Liver (tissue), 9 donors: ENCODE measurements around the gene UNC93B1. TPM values are rescaled to one million over a fixed set of nuclear protein-coding genes. Genes with fewer than 3 reads are reported as not detected.

Experiments used
- DNase-seq: peaks from one replicate; pipeline ENCODE4 v3.0.0-alpha.2; 2017; ENCODE audit warnings: low spot score
- H3K27ac ChIP-seq, 2 donors: one replicate each; pipeline ENCODE4 v1.7.0; 2013; ENCODE audit warnings: inconsistent platforms in 2 of 2, low read length in 2 of 2, control low read depth in 1 of 2, low read depth in 1 of 2, mild to moderate bottlenecking in 1 of 2
- H3K27me3 ChIP-seq, 4 donors: one replicate each; pipeline versions ENCODE4 v1.6.1 to v1.7.0; 2013; ENCODE audit warnings: low read length in 3 of 4, inconsistent platforms in 1 of 4, mild to moderate bottlenecking in 1 of 4, moderate library complexity in 1 of 4; ENCODE audit not compliant: control insufficient read depth in 4 of 4, insufficient read depth in 4 of 4
- H3K36me3 ChIP-seq, 4 donors: one replicate each; pipeline versions ENCODE4 v1.6.1 to v1.7.0; 2013; ENCODE audit warnings: low read length in 3 of 4, mild to moderate bottlenecking in 3 of 4, low read depth in 1 of 4, moderate library complexity in 1 of 4; ENCODE audit not compliant: control insufficient read depth in 4 of 4, insufficient read depth in 3 of 4
- H3K4me1 ChIP-seq, 4 donors: one replicate each; pipeline versions ENCODE4 v1.6.1 to v1.7.0; 2013; ENCODE audit warnings: low read length in 3 of 4, mild to moderate bottlenecking in 3 of 4, moderate library complexity in 1 of 4; ENCODE audit not compliant: control insufficient read depth in 4 of 4, insufficient read depth in 4 of 4
- H3K4me3 ChIP-seq, 3 donors: one replicate each; pipeline versions ENCODE4 v1.6.1 to v1.7.0; 2013; ENCODE audit warnings: low read length in 3 of 3, control low read depth in 1 of 3, low read depth in 1 of 3, mild to moderate bottlenecking in 1 of 3
- H3K9ac ChIP-seq, 2 donors: one replicate each; pipeline ENCODE4 v1.7.0; 2013; ENCODE audit warnings: low read length in 2 of 2, mild to moderate bottlenecking in 2 of 2, moderate library complexity in 2 of 2, control low read depth in 1 of 2, low read depth in 1 of 2
- H3K9me3 ChIP-seq, 4 donors: one replicate each; pipeline versions ENCODE4 v1.6.1 to v1.7.0; 2013; ENCODE audit warnings: low read length in 3 of 4; ENCODE audit not compliant: control insufficient read depth in 4 of 4
- EGR1 ChIP-seq, 2 donors: IDR thresholded peaks; 2 replicates each; pipeline ENCODE4 v1.6.1; 2016 to 2018; ENCODE audit warnings: antibody characterized with exemption in 2 of 2, low read depth in 2 of 2
- FOXA1 ChIP-seq: IDR thresholded peaks from 2 replicates; pipeline ENCODE4 v1.6.1; 2016; ENCODE audit warnings: antibody characterized with exemption
- GABPA ChIP-seq, 2 donors: IDR thresholded peaks in 1 of 2; conservative IDR thresholded peaks in 1 of 2; 2 replicates each; pipeline ENCODE4 v1.6.1; 2016; ENCODE audit warnings: antibody characterized with exemption in 2 of 2, mild to moderate bottlenecking in 1 of 2, moderate library complexity in 1 of 2
- HNF4A ChIP-seq, 2 donors: conservative IDR thresholded peaks; 2 replicates each; pipeline ENCODE4 v1.6.1; 2016; ENCODE audit warnings: antibody characterized with exemption in 2 of 2, mild to moderate bottlenecking in 2 of 2
- HNF4G ChIP-seq: IDR thresholded peaks from 2 replicates; pipeline ENCODE4 v1.6.1; 2016; ENCODE audit warnings: antibody characterized with exemption
- JUND ChIP-seq, 2 donors: IDR thresholded peaks; 2 replicates each; pipeline ENCODE4 v1.6.1; 2016; ENCODE audit warnings: antibody characterized with exemption in 2 of 2
- RAD21 ChIP-seq, 2 donors: IDR thresholded peaks; 2 replicates each; pipeline ENCODE4 v1.6.1; 2016; ENCODE audit warnings: antibody characterized with exemption in 2 of 2, mild to moderate bottlenecking in 2 of 2
- RXRA ChIP-seq, 2 donors: IDR thresholded peaks; 2 replicates each; pipeline ENCODE4 v1.6.1; 2017 to 2018; ENCODE audit warnings: antibody characterized with exemption in 2 of 2, mild to moderate bottlenecking in 1 of 2
- SP1 ChIP-seq: IDR thresholded peaks from 2 replicates; pipeline ENCODE4 v1.6.1; 2018; ENCODE audit warnings: antibody characterized with exemption, mild to moderate bottlenecking
- TAF1 ChIP-seq: conservative IDR thresholded peaks from 2 replicates; pipeline ENCODE4 v1.6.1; 2016; ENCODE audit warnings: antibody characterized with exemption, mild to moderate bottlenecking
- YY1 ChIP-seq: IDR thresholded peaks from 2 replicates; pipeline ENCODE4 v1.6.1; 2016; ENCODE audit warnings: antibody characterized with exemption, mild to moderate bottlenecking
- WGBS: extraction: QIAGEN DNeasy Blood & Tissue Kit; methylation state at CpG from one replicate; pipeline ENCODE4 v1.1.7; 2013; 5-methylcytosine and 5-hydroxymethylcytosine counted together
- polyA plus RNA-seq, 2 donors: library from polyadenylated mRNA; stranded (reverse) in 1 of 2; unstranded in 1 of 2; fragments of 200-250 nt in 1 of 2; fragments of >200 nt in 1 of 2; fragmentation: Nextera tagmentation in 1 of 2; extraction: Ambion mirVana in 1 of 2; gene quantifications; one replicate each; pipeline versions ENCODE4 v1.2.1 to v1.2.3, GENCODE V29; 2013 to 2015
- total RNA-seq, 2 donors: library from RNA; depleted of rRNA; stranded (reverse); fragments of >200 nt; gene quantifications; one replicate each; pipeline ENCODE4 v1.2.3, GENCODE V29; 2014
- TF ChIP-seq, protein P1 (sequence below): IDR thresholded peaks from 2 replicates; pipeline ENCODE4 v1.6.1; 2016; ENCODE audit warnings: antibody characterized with exemption
- TF ChIP-seq, protein P2 (sequence below): fragments of 150-350 bp; IDR thresholded peaks from 2 replicates; pipeline ENCODE4 v1.5.1; 2017; ENCODE audit warnings: improper control_type of control experiment, low read depth, low read length; ENCODE audit not compliant: missing input control
- TF ChIP-seq, protein P3 (sequence below): IDR thresholded peaks from 2 replicates; pipeline ENCODE4 v1.6.1; 2016; ENCODE audit warnings: antibody characterized with exemption
- TF ChIP-seq, protein P4 (sequence below): IDR thresholded peaks from 2 replicates; pipeline ENCODE4 v1.6.1; 2016; ENCODE audit warnings: antibody characterized with exemption, mild to moderate bottlenecking
- donor health status: healthy.
- donor health status: healthy.
- donor health status: healthy.
- donor health status: healthy.
- donor health status: healthy.

The UNC93B1 gene
- total and polyA plus RNA-seq, 4 donors = 9.2 to 19.1 (median 15.0) TPM

DNA sequence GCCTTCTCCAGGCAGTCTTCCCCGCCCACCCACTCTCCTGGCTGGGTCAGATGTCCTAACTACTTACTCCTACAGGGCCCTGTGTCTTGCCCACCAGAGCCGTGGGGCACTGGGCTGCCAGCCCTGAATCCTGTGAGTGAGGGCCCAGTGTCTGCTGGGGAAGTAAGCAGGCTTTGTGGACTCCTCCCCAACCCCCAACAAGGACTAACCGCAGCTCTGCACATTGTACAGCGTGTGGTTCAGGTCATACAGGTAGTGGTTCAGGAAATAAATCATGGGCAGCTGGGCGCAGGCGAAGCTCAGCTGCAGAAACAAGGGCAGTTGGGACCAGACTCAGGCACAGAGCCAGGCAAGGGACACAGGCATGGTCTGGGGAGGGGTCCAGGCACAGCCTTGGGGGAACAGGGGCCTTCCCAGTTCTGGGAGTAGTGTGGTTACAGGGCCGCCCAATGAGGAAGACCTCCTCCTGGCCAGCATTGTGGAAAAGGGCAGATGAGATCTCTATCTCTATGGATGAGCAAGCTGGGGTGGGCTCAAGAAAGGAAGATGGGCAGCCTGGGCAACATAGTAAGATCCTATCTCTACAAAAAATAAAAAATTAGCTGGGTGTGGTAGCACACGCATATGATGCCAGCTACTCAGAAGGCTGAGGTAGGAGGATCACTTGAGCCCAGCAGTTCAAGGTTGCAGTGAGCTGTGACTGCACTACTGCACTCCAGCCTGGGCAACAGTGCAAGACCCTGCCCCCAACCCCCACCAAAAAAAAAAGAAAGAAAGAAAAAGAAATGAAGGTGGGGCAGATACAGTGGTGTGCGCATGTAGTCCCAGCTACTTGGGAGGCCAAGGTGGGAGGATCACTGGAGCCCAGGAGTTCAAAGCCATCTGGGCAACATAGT is 5.5 kb downstream of the UNC93B1 start:
- WGBS = 94% methylated on average over 9 of the region's 9 CpGs
- H3K4me1 ChIP-seq = peaks cover 0 to 7% (median 0%) of the 10 kb centered on the region in 4 donors
- H3K27me3 ChIP-seq = no peaks in the 10 kb centered on the region
- no peak overlapping the region for H3K4me3 ChIP-seq
- no peak for DNase-seq
- no peak for TF ChIP-seq EGR1 (IDR thresholded peaks at IDR 0.05; ENCODE audit: low read depth in 2 of 2)
- TF ChIP-seq SP1 = no peak
- TF ChIP-seq GABPA (IDR thresholded peaks at IDR 0.05 in 1 of 2, conservative IDR thresholded peaks at IDR 0.05 in 1 of 2) = no peak
- TF ChIP-seq, protein P1, sequence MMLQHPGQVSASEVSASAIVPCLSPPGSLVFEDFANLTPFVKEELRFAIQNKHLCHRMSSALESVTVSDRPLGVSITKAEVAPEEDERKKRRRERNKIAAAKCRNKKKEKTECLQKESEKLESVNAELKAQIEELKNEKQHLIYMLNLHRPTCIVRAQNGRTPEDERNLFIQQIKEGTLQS = no peak
- TF ChIP-seq HNF4G = no peak
- TF ChIP-seq, protein P2, sequence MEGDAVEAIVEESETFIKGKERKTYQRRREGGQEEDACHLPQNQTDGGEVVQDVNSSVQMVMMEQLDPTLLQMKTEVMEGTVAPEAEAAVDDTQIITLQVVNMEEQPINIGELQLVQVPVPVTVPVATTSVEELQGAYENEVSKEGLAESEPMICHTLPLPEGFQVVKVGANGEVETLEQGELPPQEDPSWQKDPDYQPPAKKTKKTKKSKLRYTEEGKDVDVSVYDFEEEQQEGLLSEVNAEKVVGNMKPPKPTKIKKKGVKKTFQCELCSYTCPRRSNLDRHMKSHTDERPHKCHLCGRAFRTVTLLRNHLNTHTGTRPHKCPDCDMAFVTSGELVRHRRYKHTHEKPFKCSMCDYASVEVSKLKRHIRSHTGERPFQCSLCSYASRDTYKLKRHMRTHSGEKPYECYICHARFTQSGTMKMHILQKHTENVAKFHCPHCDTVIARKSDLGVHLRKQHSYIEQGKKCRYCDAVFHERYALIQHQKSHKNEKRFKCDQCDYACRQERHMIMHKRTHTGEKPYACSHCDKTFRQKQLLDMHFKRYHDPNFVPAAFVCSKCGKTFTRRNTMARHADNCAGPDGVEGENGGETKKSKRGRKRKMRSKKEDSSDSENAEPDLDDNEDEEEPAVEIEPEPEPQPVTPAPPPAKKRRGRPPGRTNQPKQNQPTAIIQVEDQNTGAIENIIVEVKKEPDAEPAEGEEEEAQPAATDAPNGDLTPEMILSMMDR = no peak
- TF ChIP-seq RAD21 (IDR thresholded peaks at IDR 0.05) = no peak
- no peak for TF ChIP-seq TAF1
- TF ChIP-seq FOXA1 = no peak
- TF ChIP-seq, protein P3, sequence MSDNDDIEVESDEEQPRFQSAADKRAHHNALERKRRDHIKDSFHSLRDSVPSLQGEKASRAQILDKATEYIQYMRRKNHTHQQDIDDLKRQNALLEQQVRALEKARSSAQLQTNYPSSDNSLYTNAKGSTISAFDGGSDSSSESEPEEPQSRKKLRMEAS = no peak
- TF ChIP-seq HNF4A (conservative IDR thresholded peaks at IDR 0.05) = no peak
- TF ChIP-seq, protein P4, sequence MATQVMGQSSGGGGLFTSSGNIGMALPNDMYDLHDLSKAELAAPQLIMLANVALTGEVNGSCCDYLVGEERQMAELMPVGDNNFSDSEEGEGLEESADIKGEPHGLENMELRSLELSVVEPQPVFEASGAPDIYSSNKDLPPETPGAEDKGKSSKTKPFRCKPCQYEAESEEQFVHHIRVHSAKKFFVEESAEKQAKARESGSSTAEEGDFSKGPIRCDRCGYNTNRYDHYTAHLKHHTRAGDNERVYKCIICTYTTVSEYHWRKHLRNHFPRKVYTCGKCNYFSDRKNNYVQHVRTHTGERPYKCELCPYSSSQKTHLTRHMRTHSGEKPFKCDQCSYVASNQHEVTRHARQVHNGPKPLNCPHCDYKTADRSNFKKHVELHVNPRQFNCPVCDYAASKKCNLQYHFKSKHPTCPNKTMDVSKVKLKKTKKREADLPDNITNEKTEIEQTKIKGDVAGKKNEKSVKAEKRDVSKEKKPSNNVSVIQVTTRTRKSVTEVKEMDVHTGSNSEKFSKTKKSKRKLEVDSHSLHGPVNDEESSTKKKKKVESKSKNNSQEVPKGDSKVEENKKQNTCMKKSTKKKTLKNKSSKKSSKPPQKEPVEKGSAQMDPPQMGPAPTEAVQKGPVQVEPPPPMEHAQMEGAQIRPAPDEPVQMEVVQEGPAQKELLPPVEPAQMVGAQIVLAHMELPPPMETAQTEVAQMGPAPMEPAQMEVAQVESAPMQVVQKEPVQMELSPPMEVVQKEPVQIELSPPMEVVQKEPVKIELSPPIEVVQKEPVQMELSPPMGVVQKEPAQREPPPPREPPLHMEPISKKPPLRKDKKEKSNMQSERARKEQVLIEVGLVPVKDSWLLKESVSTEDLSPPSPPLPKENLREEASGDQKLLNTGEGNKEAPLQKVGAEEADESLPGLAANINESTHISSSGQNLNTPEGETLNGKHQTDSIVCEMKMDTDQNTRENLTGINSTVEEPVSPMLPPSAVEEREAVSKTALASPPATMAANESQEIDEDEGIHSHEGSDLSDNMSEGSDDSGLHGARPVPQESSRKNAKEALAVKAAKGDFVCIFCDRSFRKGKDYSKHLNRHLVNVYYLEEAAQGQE = no peak
- no peak for TF ChIP-seq JUND (IDR thresholded peaks at IDR 0.05)
- no peak for TF ChIP-seq RXRA (IDR thresholded peaks at IDR 0.05)
- no peak for TF ChIP-seq YY1
- H3K9me3 ChIP-seq = no peaks in the 10 kb centered on the region
- peaks cover 0 to 2% (median 0%) of the 10 kb centered on the region in 4 donors for H3K36me3 ChIP-seq
- no peak overlapping the region for H3K27ac ChIP-seq
- no peak overlapping the region for H3K9ac ChIP-seq

DNA sequence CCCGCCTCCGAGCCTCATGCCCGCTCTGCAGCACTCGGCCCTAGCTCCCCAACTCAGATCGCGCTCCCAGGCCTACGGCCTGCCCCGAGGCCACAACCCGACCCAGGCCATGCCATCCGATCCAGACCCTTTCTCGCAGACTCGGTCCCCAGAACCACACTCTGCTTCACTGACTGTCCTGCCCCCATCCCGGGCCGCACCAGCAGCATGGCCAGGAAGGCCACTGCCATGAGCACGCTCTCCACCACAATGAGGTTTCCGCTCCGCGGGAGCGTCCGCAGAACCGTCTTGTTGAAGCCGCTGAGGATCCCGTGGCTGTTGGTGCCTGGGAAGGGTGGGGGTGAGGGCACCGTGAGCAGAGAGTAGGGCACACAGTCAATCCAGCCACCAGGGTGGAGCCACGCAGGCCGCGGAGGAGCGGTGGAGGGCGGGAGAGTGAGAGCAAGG is 6.4 kb downstream of the UNC93B1 start:
- no peaks in the 10 kb centered on the region for H3K27me3 ChIP-seq
- H3K9ac ChIP-seq = no peak overlapping the region
- no peak for DNase-seq
- H3K9me3 ChIP-seq = no peaks in the 10 kb centered on the region
- H3K36me3 ChIP-seq = peaks cover 0 to 2% (median 0%) of the 10 kb centered on the region in 4 donors
- 92% methylated on average over 29 of the region's 29 CpGs for WGBS
- no peak overlapping the region for H3K4me3 ChIP-seq
- TF ChIP-seq HNF4A (conservative IDR thresholded peaks at IDR 0.05) = no peak
- no peak for TF ChIP-seq GABPA (IDR thresholded peaks at IDR 0.05 in 1 of 2, conservative IDR thresholded peaks at IDR 0.05 in 1 of 2)
- no peak for TF ChIP-seq RXRA (IDR thresholded peaks at IDR 0.05)
- no peak for TF ChIP-seq RAD21 (IDR thresholded peaks at IDR 0.05)
- TF ChIP-seq, protein P2 = no peak
- TF ChIP-seq TAF1 = no peak
- peaks cover 0 to 5% (median 0%) of the 10 kb centered on the region in 4 donors for H3K4me1 ChIP-seq
- H3K27ac ChIP-seq = no peak overlapping the region
